Neutrophil (primary cell): ENCODE measurements around the gene ZNF786.
"Not testable (repeated sequence)": the region's sequence is repeated elsewhere in the genome, so short reads cannot be mapped to it uniquely, and the experiment has no call there.

ENCODE experiments used
- H3K27ac ChIP-seq: fragments of 200-600 bp; sonication (generic); 2 replicates; pipeline ENCODE4 v1.5.1; 2016; ENCODE audit warnings: mild to moderate bottlenecking, moderate library complexity
- H3K27me3 ChIP-seq: fragments of 200-600 bp; sonication (generic); 2 replicates; pipeline ENCODE4 v1.6.0; 2016; ENCODE audit warnings: mild to moderate bottlenecking
- H3K36me3 ChIP-seq: fragments of 200-600 bp; sonication (generic); 2 replicates; pipeline ENCODE4 v1.5.1; 2017
- H3K4me1 ChIP-seq, 2 experiments: fragments of 200-600 bp in 1 of 2; sonication (generic) in 1 of 2; 1 replicate in 1 of 2; 2 replicates in 1 of 2; pipeline versions ENCODE4 v1.5.1 to v1.6.1; 2013 to 2016; ENCODE audit warnings: low read depth in 1 of 2, low read length in 1 of 2, mild to moderate bottlenecking in 1 of 2, moderate library complexity in 1 of 2; ENCODE audit not compliant: control insufficient read depth in 1 of 2, insufficient read depth in 1 of 2
- H3K4me3 ChIP-seq, 2 experiments: fragments of 200-600 bp in 1 of 2; sonication (generic) in 1 of 2; 1 replicate in 1 of 2; 2 replicates in 1 of 2; pipeline ENCODE4 v1.5.1; 2013 to 2016; ENCODE audit warnings: low read depth in 1 of 2, low read length in 1 of 2, mild to moderate bottlenecking in 1 of 2, moderate library complexity in 1 of 2
- H3K9me3 ChIP-seq: fragments of 200-600 bp; sonication (generic); 2 replicates; pipeline ENCODE4 v1.5.1; 2016
- CTCF ChIP-seq: fragments of 200-600 bp; sonication (generic); IDR thresholded peaks from 2 replicates; pipeline ENCODE4 v1.5.1; 2016; ENCODE audit warnings: antibody characterized with exemption

ZNF786 gene

GRCh38 chr7:149036676-149037075, 53.8 kb downstream of the ZNF786 start:
- Histone ChIP-seq H3K36me3 (no peaks in the 10 kb centered on the region), H3K27me3 (no peaks in the 10 kb centered on the region), H3K4me1 (no peaks in the 10 kb centered on the region), H3K9me3 (no peaks in the 10 kb centered on the region), H3K4me3 (no peak overlapping the region), H3K27ac (no peak overlapping the region)
- TF ChIP-seq CTCF, result no peak

- Histone ChIP-seq H3K4me3 (no peak overlapping the region), H3K4me1 (peaks cover 19 to 21% of the 10 kb centered on the region in 2 experiments), H3K36me3 (no peaks in the 10 kb centered on the region), H3K27me3 (no peaks in the 10 kb centered on the region), H3K27ac (no peak overlapping the region), H3K9me3 (no peaks in the 10 kb centered on the region)
- TF ChIP-seq CTCF, result no peak
Measured at GRCh38 chr7:149031353-149031910, 59.1 kb downstream of the ZNF786 start.

DNA sequence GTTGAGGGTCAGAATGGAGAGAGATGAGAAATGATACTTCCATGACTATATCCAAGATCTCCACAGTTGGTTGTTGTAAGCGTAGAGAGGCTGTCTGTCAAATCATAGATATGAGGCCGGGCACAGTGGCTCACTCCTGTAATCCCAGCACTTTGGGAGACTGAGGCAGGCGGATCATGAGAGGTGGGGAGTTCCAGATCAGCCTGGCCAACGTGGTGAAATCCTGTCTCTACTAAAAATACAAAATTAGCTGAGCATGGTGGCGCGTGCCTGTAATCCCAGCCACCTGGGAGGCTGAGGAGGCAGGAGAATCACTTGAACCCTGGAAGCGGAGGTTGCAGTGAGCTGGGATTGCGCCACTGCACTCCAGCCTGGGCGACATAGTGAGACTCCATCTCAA, 60.1 kb downstream of the ZNF786 start:
- not testable (repeated sequence) for H3K4me3 ChIP-seq, H3K27me3 ChIP-seq, H3K9me3 ChIP-seq, H3K27ac ChIP-seq, H3K36me3 ChIP-seq
- peaks cover 19 to 21% of the 10 kb centered on the region in 2 experiments for H3K4me1 ChIP-seq

DNA sequence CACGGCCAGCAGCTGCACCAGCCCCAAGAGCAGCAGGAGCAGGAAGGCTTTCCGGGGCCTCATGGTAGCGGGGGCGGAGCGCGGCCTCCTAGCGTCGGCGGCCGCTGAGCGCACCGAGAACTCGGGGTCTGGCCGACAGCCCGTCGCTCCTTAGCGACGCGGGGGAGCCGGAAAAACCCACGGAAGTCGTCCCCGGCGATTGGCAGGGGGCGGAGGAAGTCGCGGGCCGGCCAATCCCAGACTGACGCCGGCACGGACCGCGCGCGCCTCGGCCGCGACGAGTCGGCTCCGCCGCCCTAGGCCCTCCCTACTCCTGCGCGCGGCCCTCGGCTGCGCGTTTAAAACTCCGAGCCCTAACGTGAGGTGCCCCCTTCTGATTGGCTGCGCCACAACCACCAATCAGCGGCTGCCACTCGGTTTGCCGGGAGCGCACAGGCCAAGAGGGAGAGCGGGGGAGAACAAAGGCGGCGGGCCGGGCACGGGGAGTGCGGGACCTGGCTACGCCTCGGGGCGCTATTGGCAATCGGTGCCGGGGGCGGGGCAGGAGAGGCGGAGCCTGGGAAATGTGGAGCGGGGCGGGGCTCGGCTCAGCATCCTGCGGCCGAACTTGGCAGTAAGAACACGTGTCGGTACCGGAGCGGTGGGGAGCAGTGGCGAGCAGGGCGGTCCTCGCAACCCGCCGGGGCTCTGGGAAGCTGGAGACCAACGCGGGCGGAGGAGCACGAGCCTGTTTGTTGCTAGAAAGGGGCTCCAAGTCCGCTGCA, 62.0 kb downstream of the ZNF786 start, which contains the start of gene PDIA4:
Gene PDIA4 (minus strand): TSS at position 160 of the 764 bp plus-strand sequence. CDS start 97 bp downstream, at position 63.
- peak within 1 kb of the TSS; percentile 75 for H3K27ac ChIP-seq
- H3K27me3 ChIP-seq, result no peaks in the 10 kb centered on the region
- peak; percentile 63 for TF ChIP-seq CTCF
- H3K36me3 ChIP-seq, result no peaks in the 10 kb centered on the region
- peak within 1 kb of the TSS; percentile 81 to 89 for H3K4me3 ChIP-seq
- H3K4me1 ChIP-seq, result peaks cover 19 to 21% of the 10 kb centered on the region in 2 experiments
- H3K9me3 ChIP-seq, result no peaks in the 10 kb centered on the region

DNA sequence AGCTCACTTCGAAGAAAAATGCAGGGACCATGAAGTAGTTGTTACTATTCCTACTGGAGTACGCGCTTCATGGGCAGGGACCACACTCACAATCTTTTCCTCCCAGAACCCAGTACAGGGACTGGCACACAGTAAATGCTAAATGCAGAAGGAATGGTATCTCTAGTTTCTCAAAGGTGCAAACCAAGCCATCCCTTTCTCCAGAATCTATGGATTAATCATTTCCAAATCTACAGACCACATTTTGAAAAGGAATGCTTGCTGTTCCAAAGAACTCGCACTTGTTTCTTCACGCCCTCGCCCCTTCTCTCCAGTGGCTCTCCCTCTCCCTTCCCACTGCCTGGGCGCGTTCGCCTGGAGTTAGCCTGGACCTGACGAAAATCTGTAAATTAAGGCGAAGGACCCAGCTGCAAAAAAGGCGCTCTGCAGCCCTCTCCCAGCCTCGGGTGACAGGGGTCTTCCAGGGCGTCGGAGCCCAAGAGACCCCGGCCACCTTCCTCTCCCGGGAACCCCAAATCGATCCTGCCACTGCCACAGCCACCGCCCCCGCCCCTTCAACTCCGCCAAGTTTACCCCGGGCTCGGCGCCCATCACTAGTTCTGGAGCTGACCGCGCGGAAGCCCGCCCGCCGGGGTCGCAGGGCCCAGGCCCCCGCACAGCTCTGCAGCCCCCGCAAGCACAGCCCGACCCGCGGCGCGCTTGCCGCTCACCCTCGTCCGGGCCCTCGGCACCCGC, 62.7 kb downstream of the ZNF786 start:
- no peaks in the 10 kb centered on the region for H3K9me3 ChIP-seq
- peak overlapping the region; percentile 81 to 89 for H3K4me3 ChIP-seq
- no peaks in the 10 kb centered on the region for H3K36me3 ChIP-seq
- peaks cover 19 to 21% of the 10 kb centered on the region in 2 experiments for H3K4me1 ChIP-seq
- peak overlapping the region; percentile 75 for H3K27ac ChIP-seq
- TF ChIP-seq CTCF, result no peak
- no peaks in the 10 kb centered on the region for H3K27me3 ChIP-seq

DNA sequence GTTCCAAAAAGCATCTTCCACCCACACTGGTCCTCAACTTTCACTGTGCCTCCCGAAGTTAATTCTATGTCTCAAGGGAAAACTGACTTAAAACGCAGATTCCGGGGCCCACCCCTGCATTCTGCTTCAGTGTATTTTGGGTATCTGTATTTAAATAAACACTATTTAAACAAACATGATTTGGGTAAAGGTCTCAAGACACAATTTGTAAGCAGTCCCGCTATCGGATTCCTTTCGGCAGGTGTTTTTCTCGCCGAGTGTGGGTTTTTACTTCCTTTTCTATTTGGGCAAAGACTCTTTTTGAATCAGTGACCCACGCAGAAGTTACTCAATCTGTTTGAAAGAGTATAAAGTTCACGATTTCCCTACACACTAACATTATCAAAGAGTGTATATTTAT, 63.5 kb downstream of the ZNF786 start:
- H3K4me3 ChIP-seq, result peak overlapping the region in 1 of 2 experiments; percentile 89
- TF ChIP-seq CTCF, result no peak

More for the DNA sequence above, 63.5 kb downstream of the ZNF786 start:
- Histone ChIP-seq H3K4me1 (peaks cover 19 to 21% of the 10 kb centered on the region in 2 experiments), H3K27ac (no peak overlapping the region), H3K9me3 (no peaks in the 10 kb centered on the region), H3K36me3 (no peaks in the 10 kb centered on the region), H3K27me3 (no peaks in the 10 kb centered on the region)
